HG02678 (cell line): ENCODE data around the gene RTL5.
A peak's percentile ranks its signal among the peaks of the same experiment; 100 is the strongest.

Source experiments
- ATAC-seq: cut with Tn5 transposase; IDR thresholded peaks from one replicate; pipeline ENCODE4 v1.9.1; 2021; ENCODE audit warnings: mild to moderate bottlenecking, moderate library complexity; ENCODE audit not compliant: unreplicated experiment

Gene RTL5

DNA sequence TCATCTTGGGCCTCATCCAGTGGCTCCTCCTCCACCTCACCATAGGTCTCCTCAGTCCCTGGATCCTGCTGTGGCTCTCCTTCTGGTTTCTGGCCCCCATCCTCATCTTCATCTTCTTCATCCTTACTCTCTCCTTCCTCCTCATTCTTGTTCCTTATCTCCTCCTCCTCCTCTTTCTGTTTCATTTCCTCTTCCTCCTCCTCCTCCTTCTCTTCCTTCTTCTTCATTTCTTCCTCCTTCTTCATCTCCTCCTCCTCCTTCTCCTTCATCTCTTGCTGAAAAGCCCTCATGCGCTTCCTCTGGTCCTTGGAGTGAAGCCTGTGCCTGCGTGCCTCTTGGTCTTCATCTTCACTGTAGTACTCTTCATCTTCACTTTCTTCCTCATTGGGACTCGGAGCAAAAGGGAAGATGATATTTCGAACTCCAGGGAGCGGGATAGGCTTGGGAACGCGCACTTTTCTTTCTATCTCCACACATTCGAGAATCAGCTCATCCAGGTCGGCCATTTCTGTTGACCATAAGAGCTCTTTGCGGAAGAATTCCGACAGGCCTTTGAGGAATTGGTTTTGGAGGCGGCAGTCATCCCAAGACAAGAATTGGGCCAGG is 1.5 kb downstream of the RTL5 start:
- ATAC-seq: no peak

DNA sequence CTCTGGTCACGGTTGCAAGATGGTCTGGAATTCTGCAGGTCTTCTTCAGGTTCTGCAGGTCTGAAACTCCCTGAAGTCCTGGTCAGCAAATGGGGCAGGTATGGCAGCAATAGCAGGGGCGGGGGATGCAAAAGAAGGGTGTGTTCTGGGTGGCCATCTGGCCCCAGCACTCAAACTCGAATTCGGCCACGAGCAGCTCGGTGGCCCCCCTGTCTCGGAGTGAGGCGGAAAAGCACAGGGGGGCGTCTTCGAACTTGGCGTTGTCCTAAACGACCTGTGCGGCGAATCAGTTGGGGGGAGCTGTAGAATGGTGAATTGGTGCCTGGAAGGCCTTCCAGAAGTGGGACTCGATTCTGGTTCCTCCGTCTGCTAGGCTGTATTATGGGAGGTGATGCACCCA is 2.1 kb downstream of the RTL5 start:
- no peak for ATAC-seq

DNA sequence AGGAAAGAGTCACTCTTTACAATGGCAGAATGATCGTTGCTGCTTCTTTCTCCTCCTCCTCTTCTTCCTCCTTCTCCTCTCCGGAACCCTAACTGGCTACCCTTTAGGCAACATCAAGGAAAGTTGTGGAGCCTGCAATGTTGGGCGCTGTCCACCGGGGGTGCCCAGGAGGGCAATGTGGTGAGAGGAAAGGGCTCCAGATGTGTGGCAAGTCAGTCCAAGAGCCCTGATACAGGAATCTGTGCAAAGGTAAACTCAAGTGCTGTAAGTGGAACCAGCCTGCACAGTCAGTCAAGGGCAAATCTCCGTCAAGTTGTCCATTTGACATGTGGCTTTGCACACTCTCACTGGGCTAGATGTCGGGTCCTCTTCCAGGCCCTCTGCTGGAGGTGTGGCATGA is 2.8 kb downstream of the RTL5 start:
- ATAC-seq: no peak

DNA sequence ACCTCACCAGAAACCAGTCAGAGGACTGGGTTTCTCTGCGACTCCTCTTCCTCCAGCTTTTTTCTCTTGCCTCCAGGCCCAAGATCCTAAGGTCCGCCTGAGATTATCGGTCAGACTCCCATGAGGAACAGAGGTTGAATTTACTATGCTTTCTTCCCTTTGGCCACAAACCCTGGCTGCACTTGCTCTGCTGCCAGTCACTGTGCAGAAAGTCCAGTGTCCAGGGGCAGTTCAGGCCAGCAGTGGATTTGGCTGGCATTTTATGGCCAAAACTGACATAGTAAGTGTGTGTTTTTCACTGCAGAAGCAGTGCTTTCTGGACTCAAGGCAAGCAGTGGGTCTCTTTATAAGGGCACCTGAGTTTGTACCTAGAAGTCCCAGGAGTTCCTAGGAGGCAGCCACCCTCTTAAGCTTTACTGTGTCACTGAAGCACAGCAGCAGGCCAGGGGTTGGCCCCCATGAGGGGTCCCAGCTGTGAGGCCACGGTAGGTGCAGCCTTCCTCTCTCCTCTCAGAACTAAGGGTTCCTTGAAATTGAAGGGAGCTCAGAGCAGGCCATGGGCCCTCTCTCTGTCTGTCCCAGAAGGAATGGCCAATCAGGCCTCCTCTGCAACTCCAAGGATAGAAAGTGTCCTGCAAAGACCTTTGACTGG is 3.4 kb downstream of the RTL5 start:
- no peak for ATAC-seq

DNA sequence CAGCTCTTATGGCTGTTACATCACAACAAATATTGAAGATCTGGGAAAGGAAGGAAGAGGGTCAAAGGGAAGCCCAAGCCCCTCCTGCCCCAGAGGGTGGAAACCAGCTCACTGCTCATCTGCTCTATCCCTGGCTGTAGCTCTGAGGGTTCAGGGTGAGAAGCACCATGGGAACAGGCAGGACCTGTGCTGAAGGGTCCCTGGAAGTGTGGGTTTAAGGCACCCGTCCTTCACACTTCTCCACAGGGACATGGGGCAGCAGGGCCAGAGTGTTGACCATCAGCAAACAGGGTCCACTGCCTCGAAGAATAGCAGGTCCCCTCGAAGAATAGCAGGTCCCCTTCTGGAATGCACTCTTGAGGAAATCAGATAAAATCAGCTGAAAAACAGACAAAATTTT is 4.4 kb downstream of the RTL5 start:
- no peak for ATAC-seq

DNA sequence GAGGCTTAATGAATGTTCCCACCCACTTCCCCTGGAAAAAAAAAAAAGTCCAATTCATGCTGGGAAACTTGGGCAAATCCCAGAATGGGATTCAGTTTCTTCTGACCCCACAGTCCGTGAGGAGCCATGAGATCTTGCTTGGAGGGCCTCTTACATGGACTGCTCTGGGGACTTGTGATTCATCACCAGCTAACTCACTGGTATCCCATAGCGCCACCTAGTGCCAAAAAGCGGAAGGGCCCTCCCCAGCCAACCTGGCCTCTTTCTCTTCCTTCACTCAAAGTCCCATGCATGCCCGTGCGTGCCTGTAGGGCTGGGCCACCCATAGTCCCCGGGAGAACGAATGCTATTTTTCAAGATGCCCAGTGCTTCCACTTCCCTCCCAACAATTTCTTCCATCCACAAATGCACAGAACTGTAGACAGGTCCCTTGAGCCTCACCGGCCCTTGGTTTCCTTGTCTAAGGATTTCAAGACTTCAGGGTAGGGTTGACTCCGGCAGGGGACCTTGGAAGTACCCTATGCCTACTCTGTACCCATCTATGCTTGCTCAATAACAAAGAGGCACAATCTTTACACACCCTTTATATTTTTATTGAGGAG is 5.1 kb downstream of the RTL5 start:
- peak; percentile 67 for ATAC-seq

DNA sequence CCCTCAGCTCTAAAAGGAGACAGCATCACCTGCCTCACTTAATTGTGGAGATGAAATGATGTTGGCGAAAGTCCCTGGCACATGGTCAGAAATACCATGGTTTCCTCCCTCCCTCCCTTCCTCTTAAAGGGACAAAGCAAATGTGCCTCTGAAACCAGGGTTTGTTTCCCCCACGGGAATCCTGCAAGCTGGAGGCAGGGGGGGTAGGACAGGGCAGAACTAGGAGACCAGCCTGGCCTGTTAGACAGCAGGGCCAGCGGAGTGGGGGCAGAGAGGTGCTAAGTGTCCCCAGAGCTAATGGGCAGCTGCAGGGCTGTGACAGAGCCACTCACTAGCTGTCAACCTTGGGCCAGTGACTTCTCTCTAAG is 5.7 kb downstream of the RTL5 start:
- no peak for ATAC-seq

DNA sequence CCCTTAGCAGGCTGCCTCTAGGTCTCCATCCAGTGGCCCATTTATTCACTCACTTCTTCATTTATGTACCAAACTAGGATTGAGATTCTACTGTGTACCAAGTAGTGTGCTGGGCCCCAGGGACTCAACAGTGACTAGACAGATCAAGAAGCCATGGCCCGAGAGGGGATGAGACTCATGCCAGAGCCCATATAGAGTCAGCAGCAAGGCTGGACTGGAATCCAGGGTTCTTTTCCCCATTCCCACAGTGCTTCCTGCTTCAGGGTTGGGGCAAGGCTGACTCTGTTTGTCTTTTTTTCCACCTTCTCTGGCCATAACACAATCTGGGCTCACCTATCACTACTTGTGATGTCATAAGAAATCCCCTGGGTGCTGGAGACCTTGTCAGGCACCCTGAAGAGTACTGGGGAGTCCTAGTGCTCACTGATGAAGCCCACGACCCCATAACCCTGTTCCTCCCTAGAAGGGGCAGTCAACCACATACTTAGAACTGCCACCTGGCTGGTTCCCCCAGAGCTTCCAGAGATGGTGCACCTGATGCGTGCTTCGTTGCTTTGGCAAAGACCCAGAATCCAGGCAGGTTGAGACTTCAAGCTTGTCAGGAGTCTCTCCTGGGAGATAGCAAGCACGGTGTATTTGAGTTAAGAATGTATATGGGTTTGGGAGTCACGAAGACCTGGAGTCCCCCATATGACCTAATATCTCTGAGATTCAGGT is 6.2 kb downstream of the RTL5 start:
- no peak for ATAC-seq

DNA sequence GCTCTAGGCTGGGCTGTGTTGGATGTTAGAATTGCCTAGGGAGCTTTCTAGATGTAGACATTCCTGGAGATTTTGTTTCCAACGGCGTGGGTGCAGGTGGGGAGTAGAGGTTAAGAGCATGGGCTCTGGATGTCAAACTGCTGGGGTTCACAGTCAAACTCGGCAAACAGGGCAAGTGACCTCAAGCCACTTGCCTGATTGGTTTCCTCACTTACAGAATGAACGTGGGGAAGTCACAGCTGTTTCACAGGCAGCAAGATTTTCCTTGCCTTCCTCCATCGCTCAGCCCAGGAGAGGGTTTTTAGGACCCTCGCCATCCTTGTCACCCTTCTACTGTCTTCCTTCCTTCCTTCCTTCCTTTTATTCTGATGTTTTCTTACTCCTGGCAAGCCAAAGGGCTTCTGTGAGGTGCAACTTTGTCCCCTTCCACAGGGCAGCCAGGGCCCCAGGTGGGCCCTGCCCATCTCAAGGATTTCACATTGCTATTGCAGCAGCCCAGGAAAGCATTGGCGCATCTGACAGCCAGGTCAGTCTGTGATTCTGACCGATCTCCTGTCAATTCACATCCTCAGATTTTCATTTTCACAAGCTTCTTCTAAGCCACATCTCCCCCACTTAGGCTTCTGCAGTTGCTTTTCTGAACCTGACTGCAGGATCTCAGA is 7.0 kb downstream of the RTL5 start:
- no peak for ATAC-seq

DNA sequence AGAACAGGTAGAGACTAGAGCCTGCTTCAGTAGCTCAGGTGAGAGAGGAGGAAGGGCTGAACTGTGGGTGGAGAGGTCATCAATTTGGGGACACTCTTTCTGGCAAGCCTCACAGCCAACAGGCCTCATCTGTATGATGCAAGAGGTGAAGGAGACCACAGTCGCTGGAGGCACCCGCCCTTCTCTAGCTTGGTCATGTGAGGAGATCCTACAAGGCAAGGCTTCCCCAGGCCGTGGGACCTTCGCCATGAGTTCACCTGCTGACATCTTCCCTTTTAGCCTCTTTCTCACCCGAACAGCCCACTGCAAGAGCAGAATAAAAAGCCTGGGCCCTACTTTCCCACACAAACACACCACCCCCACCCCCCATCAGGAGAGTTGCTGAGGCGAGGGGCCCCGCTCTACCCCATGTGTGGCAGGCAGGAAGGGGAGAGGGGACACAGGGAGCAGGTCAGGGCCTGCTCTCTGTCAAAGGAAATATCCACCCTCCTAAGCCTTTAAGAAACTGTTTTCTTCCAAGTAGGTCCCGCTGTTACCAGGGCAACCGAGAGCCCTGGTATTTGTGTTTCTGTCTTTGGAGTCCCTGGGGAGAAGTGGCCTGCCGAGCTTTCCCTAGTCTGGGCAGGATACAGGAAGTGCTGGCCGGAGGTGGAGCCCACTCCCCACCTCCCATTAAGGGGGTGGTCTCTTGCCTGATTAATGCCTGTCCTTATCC is 8.1 kb downstream of the RTL5 start:
- ATAC-seq: no peak

DNA sequence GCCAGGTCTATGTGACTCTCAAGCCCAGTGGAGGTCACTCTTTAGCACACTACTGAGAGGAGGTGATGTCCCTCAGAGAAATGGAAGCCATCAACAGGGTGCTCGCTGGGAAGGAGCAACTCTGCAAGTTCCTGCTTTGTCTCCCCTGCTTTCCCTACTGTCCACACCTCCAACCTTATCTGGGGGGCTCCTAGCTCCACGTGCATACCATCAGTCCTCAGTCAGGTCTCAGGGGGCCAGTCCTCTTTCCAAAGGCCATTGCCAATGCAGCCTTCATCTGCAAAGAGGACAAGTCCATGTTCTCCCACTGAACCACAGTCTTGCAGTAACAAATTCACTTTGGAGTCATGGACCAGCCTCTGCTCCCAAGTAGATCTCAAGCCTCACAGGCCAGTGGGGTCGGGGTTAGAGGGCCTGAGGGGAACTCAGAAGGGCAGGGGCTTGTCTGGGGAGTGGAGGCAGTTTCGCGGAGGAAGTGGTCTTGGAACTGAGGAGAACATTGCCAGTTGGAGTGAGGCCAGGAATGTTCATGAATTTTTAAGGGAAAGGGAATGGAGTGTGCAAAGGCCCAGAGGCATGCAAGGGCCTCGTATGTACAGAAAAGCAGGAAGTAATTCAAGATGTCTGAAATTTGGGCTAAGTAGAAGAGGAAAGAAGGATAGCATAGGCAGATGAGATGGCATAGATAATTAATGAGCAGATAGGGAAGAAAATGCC is 8.9 kb downstream of the RTL5 start:
- ATAC-seq: no peak

DNA sequence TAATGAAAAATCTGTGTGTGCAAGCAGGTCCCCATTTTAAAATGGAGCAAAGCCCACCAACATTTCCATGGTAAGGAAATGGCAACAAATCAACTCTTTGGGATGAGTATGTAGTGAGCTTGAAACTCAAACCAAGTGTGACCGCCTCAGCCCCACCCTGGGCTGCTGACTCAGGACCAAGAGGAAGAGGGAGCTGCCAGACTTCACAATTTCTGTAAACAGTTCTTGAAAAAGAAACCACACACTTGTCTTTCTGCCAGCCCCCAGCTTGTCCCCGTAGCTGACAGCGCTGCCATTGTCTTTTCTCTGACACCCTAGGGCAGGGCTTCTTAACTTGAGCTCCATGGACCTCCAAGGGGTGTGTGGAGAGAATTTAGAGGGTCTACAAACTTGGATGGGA is 10.3 kb downstream of the RTL5 start:
- peak; percentile 45 for ATAC-seq

DNA sequence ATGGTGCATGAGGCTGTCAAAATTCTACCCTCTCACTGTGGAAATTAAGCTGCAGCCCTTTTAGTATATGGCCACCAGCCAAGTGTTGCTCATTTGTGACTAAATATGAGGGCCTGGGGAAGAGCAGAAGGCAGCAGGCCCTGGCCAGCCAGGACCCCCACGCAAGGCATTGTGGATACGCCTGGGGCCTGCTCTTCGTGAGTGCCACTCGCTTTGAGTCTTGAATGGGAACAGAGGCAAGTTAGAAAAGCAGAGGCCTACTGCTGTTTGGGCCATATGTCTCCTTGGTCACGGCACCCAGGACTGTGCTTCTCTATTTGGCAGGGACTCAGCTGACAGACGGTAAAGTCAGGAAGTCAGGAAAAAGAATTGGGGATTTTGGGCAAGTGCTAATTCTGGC is 10.9 kb downstream of the RTL5 start:
- no peak for ATAC-seq

DNA sequence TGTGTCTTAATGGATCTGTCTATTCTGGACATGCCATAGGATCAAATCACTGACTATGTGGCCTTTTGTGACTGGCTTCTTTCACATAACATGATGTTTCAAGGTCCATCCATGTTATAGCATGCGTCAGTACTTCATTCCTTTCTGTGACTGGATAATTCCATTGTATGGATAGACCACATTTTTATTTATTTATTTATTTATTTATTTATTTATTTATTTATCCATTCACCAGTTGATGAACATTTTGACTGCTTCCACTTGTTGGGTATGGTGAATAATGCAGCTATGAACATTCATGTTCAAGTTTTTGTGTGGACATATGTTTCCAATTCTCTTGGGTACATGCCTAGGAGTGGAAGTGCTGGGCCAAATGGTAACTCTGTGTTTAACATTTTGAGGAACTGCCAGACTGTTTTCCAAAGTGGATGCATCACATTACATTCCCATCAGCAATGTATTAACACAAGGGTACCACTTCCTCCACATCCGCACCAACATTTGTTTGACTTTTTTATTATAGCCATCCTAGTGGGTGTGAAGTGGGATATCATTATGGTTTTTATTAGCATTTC is 14.0 kb downstream of the RTL5 start:
- no peak for ATAC-seq

DNA sequence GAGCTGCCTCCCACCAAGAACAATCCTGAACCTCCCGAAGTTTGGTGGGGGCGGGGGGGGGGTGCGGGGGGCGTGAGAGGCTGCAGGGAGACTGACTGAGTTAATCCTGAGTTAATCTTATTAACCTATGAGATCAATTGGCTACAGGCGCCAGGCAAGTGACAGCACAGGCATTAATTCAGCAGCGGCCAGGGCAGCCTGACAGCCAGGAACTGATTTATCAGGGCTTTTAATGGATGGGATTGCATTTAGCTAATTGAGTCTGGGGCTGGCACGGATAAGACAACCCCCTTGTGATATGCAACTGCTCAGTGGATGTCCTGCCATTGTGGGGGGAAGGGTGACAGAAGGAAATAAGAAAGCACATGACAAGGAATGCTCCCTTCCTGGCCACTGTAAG is 16.3 kb downstream of the RTL5 start:
- ATAC-seq: no peak

DNA sequence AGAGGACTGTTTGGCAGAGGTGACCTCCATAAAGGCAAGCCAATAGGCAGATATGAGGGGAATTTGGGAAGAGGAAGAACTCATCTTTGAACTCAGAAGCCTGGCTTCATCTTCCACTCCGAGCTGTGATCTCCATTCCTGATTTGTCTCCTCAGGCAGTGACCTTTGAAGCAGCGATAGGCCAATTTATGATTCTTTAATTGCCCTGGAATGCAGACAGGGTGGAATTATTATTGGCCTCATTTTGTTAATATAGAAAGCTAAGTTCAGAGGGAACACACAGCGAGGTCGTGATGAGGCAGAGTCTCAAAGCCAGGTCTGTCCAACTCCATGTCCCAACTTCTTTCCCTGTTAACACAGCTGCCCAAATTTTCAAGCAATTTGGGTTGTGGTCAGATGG is 16.9 kb downstream of the RTL5 start:
- no peak for ATAC-seq

DNA sequence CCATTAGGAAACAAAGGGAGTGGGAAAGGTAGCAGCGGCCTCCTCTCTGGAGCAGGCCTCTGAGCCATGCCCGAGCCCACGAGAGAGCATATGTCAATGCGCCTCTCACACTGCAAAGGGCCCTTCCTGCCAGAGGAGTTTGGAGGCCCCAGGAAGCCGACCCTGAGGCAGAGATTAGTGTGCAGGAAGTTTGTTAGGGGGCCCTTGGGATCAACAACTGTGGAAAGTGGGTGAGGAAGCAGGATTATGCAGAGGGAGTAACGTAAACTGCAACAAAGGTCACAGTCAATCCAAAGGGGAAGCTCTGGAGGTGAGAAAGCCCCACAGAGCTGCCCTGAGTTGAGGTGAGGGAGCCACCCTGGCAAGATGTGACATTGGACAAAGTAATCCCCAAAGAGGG is 17.4 kb downstream of the RTL5 start:
- ATAC-seq: no peak

DNA sequence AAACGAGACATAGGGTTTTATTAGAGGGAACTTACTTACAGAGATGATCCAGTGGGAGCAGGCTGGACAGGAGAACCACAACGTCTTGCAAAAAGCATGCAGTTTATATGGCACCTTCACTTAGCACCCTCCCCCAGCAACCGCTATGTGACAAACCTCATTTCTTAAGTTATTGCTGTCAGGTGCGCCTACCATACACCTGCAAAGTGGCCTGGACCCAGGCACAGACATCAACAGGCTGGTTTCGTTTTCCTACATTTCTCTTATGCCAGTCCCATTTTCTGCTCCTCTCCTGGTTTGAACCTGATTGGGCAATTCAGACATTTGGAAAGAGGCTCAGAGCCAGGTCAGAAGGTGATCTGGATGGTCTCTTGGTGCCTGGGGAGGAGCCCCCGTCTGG is 18.3 kb downstream of the RTL5 start:
- no peak for ATAC-seq

DNA sequence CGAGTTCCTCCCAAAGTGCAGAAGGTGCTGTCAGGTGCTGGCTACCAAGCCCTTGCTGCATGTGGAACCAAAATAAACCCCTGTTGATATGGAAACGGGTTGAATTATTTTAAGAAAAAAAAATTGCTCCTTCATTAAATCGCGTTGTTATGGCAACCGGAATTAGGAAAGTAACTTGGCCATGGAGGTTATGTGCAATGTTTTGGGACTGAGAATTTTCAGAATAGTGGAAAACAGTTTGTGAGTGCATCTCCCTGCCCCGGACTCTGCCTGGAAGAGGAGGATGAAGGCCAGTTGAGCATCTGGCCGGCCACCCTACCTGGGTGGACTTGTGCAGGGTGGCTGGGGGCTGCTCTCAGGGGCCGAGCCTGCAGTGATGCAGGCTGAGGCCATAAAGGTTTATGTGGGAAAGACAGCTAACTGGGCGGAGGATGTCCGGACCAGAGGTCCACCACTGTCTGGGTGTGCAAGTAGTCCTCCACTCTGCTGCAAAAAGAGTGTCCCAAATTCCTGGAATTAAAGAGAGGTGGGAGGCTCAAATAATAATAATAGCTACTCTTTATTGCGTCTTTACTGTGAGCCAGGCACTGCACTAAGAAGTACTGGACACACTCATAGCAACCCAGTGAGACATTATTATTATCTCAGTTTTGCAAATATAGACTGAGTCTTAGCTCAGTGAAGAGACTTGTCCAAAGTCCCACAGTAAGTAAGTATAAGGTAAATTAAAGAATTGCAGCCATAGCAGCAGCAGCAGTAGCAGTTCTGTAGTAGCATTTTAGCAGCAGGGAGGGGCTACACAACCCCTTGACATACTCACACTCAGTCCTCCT is 20.6 kb downstream of the RTL5 start:
- no peak for ATAC-seq
